GM18499 (cell line): ENCODE results near the gene IFNL4.
"Not testable (repeated sequence)": the region's sequence is repeated elsewhere in the genome, so short reads cannot be mapped to it uniquely, and the experiment has no call there.

ENCODE experiments used
- ATAC-seq: cut with Tn5 transposase; IDR thresholded peaks from one replicate; pipeline ENCODE4 v1.9.1; 2021; ENCODE audit warnings: moderate number of reproducible peaks; ENCODE audit not compliant: insufficient read depth, unreplicated experiment

Gene IFNL4

GRCh38 chr19:39261704-39262103, 13.0 kb upstream of the IFNL4 start:
- no peak for ATAC-seq

GRCh38 chr19:39257227-39257626, 8.6 kb upstream of the IFNL4 start:
- ATAC-seq = no peak

- no peak for ATAC-seq
Observed at GRCh38 chr19:39254531-39255345, 6.1 kb upstream of the IFNL4 start.

- ATAC-seq = no peak
Observed at GRCh38 chr19:39253374-39254149, 4.9 kb upstream of the IFNL4 start.

GRCh38 chr19:39252458-39252857, 3.8 kb upstream of the IFNL4 start:
- no peak for ATAC-seq

- no peak for ATAC-seq
Observed at GRCh38 chr19:39251846-39252245, 3.2 kb upstream of the IFNL4 start.

- ATAC-seq = no peak
Observed at GRCh38 chr19:39251081-39251480, 2.4 kb upstream of the IFNL4 start.

- ATAC-seq = no peak
Observed at GRCh38 chr19:39247701-39248664, 673 bp downstream of the IFNL4 start.

- no peak for ATAC-seq
Observed at GRCh38 chr19:39246951-39247669, 1.5 kb downstream of the IFNL4 start.

- ATAC-seq = not testable (repeated sequence)
Observed at GRCh38 chr19:39245166-39245565, 3.5 kb downstream of the IFNL4 start.

GRCh38 chr19:39244410-39245100, 4.1 kb downstream of the IFNL4 start, which contains the start of gene IFNL3:
TSS of gene IFNL3 (minus strand) at chr19:39245006. CDS start at chr19:39244967, 39 bp downstream.
- ATAC-seq = not testable (repeated sequence)

- not testable (repeated sequence) for ATAC-seq
Observed at GRCh38 chr19:39243741-39244140, 4.9 kb downstream of the IFNL4 start.

- no peak for ATAC-seq
Observed at GRCh38 chr19:39240421-39240820, 8.2 kb downstream of the IFNL4 start.

GRCh38 chr19:39238944-39239343, 9.7 kb downstream of the IFNL4 start:
- no peak for ATAC-seq

GRCh38 chr19:39238209-39238608, 10.4 kb downstream of the IFNL4 start:
- no peak for ATAC-seq

- no peak for ATAC-seq
Observed at GRCh38 chr19:39237200-39238184, 11.2 kb downstream of the IFNL4 start.

- no peak for ATAC-seq
Observed at GRCh38 chr19:39236527-39236926, 12.1 kb downstream of the IFNL4 start.

- no peak for ATAC-seq
Observed at GRCh38 chr19:39232708-39233107, 15.9 kb downstream of the IFNL4 start.
